Gastroesophageal sphincter (tissue), 4 donors: Measurements from ENCODE around the gene STAT6. TPM values are rescaled to one million over a fixed set of nuclear protein-coding genes. Genes with fewer than 3 reads are reported as not detected.
A peak's percentile ranks its signal among the peaks of the same experiment; 100 is the strongest.
"Not testable (repeated sequence)": the region's sequence is repeated elsewhere in the genome, so short reads cannot be mapped to it uniquely, and the experiment has no call there.

Source experiments
- ATAC-seq: fragments of 150-250 bp; one replicate; pipeline ENCODE4 v1.9.1; 2016; ENCODE audit warnings: mild to moderate bottlenecking, moderate library complexity
- H3K27ac ChIP-seq, 4 donors: fragments of 200-600 bp; sonication (generic) in 3 of 4; 1 replicate in 3 of 4; 2 replicates in 1 of 4; pipeline ENCODE4 v1.5.1; 2016 to 2019
- H3K27me3 ChIP-seq: fragments of 200-600 bp; sonication (generic); one replicate; pipeline ENCODE4 v1.5.1; 2019
- H3K36me3 ChIP-seq, 2 donors: fragments of 200-600 bp; sonication (generic); one replicate each; pipeline ENCODE4 v1.5.1; 2019; ENCODE audit warnings: control low read depth in 1 of 2
- H3K4me1 ChIP-seq, 3 donors: fragments of 200-600 bp; sonication (generic); 1 replicate in 2 of 3; 2 replicates in 1 of 3; pipeline ENCODE4 v1.5.1; 2016 to 2019; ENCODE audit warnings: control low read depth in 2 of 3
- H3K4me3 ChIP-seq, 2 donors: fragments of 200-600 bp; sonication (generic); one replicate each; pipeline ENCODE4 v1.5.1; 2019; ENCODE audit warnings: mild to moderate bottlenecking in 1 of 2, moderate library complexity in 1 of 2
- H3K9me3 ChIP-seq, 3 donors: fragments of 200-600 bp; sonication (generic); one replicate each; pipeline ENCODE4 v1.5.1; 2017 to 2019; ENCODE audit warnings: control low read depth in 2 of 3
- EP300 ChIP-seq: sonication (generic); formaldehyde crosslinking; IDR thresholded peaks from one replicate; pipeline ENCODE4 v1.6.1; 2017; ENCODE audit warnings: antibody characterized with exemption, mild to moderate bottlenecking
- POLR2A ChIP-seq, 2 donors: fragments of 450-650 bp; IDR thresholded peaks; one replicate each; pipeline ENCODE4 v1.6.1; 2017; ENCODE audit warnings: antibody characterized with exemption in 2 of 2, mild to moderate bottlenecking in 2 of 2, moderate library complexity in 1 of 2
- POLR2AphosphoS5 ChIP-seq: sonication (generic); formaldehyde crosslinking; IDR thresholded peaks from one replicate; pipeline ENCODE4 v1.6.1; 2017; ENCODE audit warnings: antibody characterized with exemption
- WGBS, 2 donors: methylation state at CpG; one replicate each; pipeline ENCODE4 v1.1.5; 2018; ENCODE audit warnings: low coverage in 1 of 2; 5-methylcytosine and 5-hydroxymethylcytosine counted together
- total RNA-seq, 4 donors: library from RNA; depleted of rRNA; stranded (reverse); fragments of >200 nt; gene quantifications; one replicate each; pipeline ENCODE4 v1.1.0, GENCODE V29; 2016
- TF ChIP-seq, protein P1 (sequence below), 4 experiments: fragments of 200-600 bp in 2 of 4; fragments of 450-650 bp in 2 of 4; sonication (generic) in 1 of 4; IDR thresholded peaks; one replicate each; pipeline ENCODE4 v1.5.1; 2017 to 2019; ENCODE audit warnings: antibody characterized with exemption in 4 of 4, mild to moderate bottlenecking in 2 of 4, moderate library complexity in 2 of 4

The STAT6 gene
- total RNA-seq, 4 donors from 2014 or later: 92.5 to 166 (median 156) TPM

DNA sequence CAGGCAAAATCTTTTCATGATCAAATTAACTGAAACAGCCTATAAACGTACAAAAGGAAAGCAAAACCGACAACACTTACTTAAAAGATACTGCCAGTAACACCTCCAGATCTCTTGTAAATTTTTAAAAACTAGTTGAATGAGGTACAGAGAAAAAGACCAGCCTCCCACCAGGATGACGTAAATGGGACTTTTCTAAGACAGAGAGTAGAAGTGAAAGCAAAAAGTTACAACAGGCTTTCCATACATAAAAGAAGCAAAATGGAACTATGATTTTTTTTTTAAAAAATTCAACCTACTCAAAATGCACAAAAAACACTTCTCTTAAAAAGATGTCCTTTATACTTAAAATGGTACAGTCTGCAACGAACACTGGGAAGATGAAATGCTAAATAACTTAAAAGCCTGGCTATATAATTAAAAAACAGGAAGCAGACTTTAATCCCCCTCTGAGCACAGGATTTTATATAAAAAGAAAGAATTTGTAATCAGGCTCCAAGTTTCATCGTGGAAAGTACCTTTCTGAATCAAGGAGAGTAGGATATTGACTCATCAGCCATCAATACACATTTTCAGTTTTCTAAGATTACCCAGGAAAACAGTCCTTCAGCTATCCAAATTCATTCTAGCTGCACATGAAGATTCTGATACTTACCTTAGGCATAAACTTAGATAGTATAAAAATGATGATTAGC, 47.0 kb downstream of the STAT6 start:
- Histone ChIP-seq H3K36me3 (peaks cover 0 to 61% of the 10 kb centered on the region in 2 donors), H3K4me3 (no peak overlapping the region), H3K9me3 (no peaks in the 10 kb centered on the region), H3K27me3 (no peaks in the 10 kb centered on the region), H3K4me1 (peaks cover 0 to 2% (median under 1%) of the 10 kb centered on the region in 3 donors), H3K27ac (no peak overlapping the region)
- 48 to 56% methylated on average over 4 to 5 of the region's 5 CpGs for whole genome bisulfite sequencing, 2 donors
- TF ChIP-seq POLR2A (IDR thresholded peaks at IDR 0.05): no peak
- no peak for TF ChIP-seq EP300
- TF ChIP-seq, protein P1, sequence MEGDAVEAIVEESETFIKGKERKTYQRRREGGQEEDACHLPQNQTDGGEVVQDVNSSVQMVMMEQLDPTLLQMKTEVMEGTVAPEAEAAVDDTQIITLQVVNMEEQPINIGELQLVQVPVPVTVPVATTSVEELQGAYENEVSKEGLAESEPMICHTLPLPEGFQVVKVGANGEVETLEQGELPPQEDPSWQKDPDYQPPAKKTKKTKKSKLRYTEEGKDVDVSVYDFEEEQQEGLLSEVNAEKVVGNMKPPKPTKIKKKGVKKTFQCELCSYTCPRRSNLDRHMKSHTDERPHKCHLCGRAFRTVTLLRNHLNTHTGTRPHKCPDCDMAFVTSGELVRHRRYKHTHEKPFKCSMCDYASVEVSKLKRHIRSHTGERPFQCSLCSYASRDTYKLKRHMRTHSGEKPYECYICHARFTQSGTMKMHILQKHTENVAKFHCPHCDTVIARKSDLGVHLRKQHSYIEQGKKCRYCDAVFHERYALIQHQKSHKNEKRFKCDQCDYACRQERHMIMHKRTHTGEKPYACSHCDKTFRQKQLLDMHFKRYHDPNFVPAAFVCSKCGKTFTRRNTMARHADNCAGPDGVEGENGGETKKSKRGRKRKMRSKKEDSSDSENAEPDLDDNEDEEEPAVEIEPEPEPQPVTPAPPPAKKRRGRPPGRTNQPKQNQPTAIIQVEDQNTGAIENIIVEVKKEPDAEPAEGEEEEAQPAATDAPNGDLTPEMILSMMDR (IDR thresholded peaks at IDR 0.05): no peak
- TF ChIP-seq POLR2AphosphoS5: no peak
- no peak for ATAC-seq

DNA sequence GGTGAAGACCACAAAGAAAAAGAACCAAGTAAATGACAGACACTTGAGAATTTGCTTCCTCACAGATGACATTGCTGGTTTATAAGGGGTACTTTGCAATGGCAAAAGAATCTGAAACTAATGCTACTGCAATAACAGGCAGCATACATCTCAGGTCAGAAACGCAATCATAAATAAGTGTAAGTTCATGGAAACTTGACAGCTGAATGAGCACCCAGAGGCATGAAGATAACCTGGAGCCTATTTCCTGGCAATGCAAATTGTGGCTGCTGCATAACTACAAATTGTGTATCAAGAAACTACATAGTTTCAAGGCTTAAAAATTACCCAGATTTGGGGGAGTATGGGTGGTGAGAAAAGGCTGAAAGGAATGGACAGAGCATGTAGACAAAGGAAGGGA, 52.7 kb downstream of the STAT6 start:
- WGBS, 2 donors: 100% methylated on average over 1 of the region's 1 CpG; no CpG with 5 or more reads in 1 of the 2 donors
- no peak for TF ChIP-seq POLR2AphosphoS5
- TF ChIP-seq EP300: no peak
- Histone ChIP-seq H3K9me3 (no peaks in the 10 kb centered on the region), H3K36me3 (peaks cover 0 to 55% of the 10 kb centered on the region in 2 donors), H3K27me3 (no peaks in the 10 kb centered on the region), H3K4me1 (peaks cover 0 to 10% (median 0%) of the 10 kb centered on the region in 3 donors), H3K4me3 (no peak overlapping the region), H3K27ac (no peak overlapping the region)
- no peak for ATAC-seq

DNA sequence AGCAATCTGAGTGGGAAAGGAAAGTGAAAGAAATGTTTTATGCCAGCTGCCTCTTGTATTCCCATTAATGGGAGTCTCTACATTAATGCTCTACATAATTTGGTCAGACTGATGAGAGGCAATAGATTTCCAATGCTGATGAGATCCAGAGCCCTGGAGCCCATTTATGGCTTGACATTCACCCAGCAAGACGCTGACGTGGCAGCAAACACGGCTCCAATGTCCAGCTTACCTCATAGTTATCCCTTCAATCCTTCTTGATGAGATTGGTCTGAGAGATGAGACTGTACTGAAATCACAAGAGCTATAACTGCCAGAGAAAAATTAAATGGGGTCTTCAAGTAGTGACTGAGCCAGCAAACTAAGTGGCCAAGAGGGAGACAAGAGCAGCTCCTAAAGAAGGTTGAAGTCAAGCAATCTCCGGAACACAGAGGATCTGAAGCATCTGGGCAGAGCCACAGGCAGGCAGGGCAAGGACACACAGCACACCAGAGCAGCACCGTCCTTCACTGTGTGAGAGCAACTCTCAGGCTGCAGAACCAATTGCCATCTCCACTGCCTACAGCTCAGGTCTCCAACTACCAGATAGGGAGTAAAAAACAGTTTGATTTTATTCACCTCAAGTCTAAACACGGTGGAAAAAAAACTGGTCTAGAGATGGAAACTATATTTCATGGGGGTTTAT, 54.0 kb downstream of the STAT6 start:
- WGBS, 2 donors: 55 to 60% methylated on average over 2 to 5 of the region's 6 CpGs

DNA sequence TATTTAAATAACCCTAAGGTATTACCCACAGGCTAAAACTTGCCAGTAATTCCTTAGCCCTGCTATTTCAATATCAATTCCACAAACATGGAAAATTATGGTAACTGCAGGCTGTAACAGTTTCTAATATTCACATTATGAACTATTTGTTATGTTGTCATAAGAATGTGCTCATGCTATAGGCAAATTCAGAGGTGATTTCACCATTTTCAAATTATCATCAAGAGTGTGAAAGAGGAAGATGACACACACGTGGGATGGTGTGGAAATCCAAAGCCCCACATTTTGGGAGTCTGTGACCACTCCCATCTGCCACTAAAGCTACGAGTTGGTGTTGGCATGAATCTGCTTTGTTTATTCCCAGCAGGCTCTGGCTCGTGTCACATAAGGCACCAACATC, 55.3 kb downstream of the STAT6 start:
- peaks cover 0 to 40% of the 10 kb centered on the region in 2 donors for H3K36me3 ChIP-seq
- H3K4me3 ChIP-seq: no peak overlapping the region
- 46 to 48% methylated on average over 3 of the region's 3 CpGs for WGBS, 2 donors
- peak overlapping the region in 2 of 4 donors; percentile 17 to 30 for H3K27ac ChIP-seq
- ATAC-seq: no peak
- H3K9me3 ChIP-seq: no peaks in the 10 kb centered on the region
- TF ChIP-seq POLR2A (IDR thresholded peaks at IDR 0.05) (no peak), POLR2AphosphoS5 (no peak), EP300 (no peak)
- TF ChIP-seq, protein P1 (IDR thresholded peaks at IDR 0.05): no peak
- H3K4me1 ChIP-seq: peaks cover 0 to 10% (median 0%) of the 10 kb centered on the region in 3 donors
- no peaks in the 10 kb centered on the region for H3K27me3 ChIP-seq

More for the DNA sequence above, 54.0 kb downstream of the STAT6 start:
- Histone ChIP-seq H3K27ac (peak overlapping the region in 3 of 4 donors; percentile 30 to 47 (median 32)), H3K9me3 (no peaks in the 10 kb centered on the region), H3K4me3 (no peak overlapping the region), H3K36me3 (peaks cover 0 to 49% of the 10 kb centered on the region in 2 donors), H3K27me3 (no peaks in the 10 kb centered on the region), H3K4me1 (peaks cover 0 to 10% (median 0%) of the 10 kb centered on the region in 3 donors)
- ATAC-seq: peak; percentile 22
- no peak for TF ChIP-seq EP300
- TF ChIP-seq POLR2AphosphoS5: no peak
- TF ChIP-seq, protein P1 (IDR thresholded peaks at IDR 0.05): no peak
- no peak for TF ChIP-seq POLR2A (IDR thresholded peaks at IDR 0.05)

DNA sequence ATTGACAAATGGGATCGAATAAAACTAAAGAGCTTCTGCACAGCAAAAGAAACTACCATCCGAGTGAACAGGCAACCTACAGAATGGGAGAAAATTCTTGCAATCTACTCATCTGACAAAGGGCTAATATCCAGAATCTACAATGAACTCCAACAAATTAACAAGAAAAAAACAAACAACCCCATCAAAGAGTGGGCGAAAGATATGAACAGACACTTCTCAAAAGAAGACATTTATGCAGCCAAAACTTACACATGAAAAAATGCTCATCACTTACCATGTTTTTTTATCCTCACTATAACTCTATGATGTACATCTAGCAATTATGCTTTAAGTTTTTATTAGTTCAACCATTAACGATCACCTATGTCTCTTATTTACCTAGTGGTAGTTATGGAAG, 57.3 kb downstream of the STAT6 start:
- not testable (repeated sequence) for H3K27ac ChIP-seq, H3K4me1 ChIP-seq, H3K4me3 ChIP-seq, H3K27me3 ChIP-seq, H3K9me3 ChIP-seq, ATAC-seq
- H3K36me3 ChIP-seq: peaks cover 0 to 21% of the 10 kb centered on the region in 2 donors
- 96 to 100% methylated on average over 3 to 4 of the region's 4 CpGs for WGBS, 2 donors

DNA sequence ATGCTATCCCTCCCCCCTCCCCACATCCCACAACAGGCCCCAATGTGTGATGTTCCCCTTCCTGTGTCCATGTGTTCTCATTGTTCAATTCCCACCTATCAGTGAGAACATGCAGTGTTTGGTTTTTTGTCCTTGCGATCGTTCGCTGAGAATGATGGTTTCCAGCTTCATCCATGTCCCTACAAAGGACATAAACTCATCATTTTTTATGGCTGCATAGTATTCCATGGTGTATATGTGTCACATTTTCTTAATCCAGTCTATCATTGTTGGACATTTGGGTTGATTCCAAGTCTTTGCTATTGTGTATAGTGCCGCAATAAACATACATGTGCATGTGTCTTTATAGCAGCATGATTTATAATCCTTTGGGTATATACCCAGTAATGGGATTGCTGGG, 58.0 kb downstream of the STAT6 start:
- not testable (repeated sequence) for H3K4me1 ChIP-seq, ATAC-seq, H3K9me3 ChIP-seq, H3K27ac ChIP-seq, H3K27me3 ChIP-seq, H3K4me3 ChIP-seq
- WGBS, 2 donors: 95% methylated on average over 4 of the region's 4 CpGs; no CpG with 5 or more reads in 1 of the 2 donors
- H3K36me3 ChIP-seq: peaks cover 0 to 13% of the 10 kb centered on the region in 2 donors
